Measurements from ENCODE around the gene MGP. TPM values are rescaled to one million over a fixed set of nuclear protein-coding genes. Genes with fewer than 3 reads are reported as not detected.

MGP gene
- total and polyA plus RNA-seq, 2 of the 8 experiments (the other 6 are each of a cell fraction or from before 2014, with no cell fraction given) = not detected

- TF ChIP-seq RFX5 (IDR thresholded peaks at IDR 0.05; ENCODE audit: borderline replicate concordance, low read depth, low read length) (no peak), SIN3A (conservative IDR thresholded peaks at IDR 0.05 in 1 of 2, IDR thresholded peaks at IDR 0.05 in 1 of 2; ENCODE audit: low read depth in 1 of 2, low read length in 2 of 2) (no peak), ZNF274 (IDR thresholded peaks at IDR 0.05; ENCODE audit: borderline replicate concordance, extremely low read depth, low read length) (no peak), RAD21 (IDR thresholded peaks at IDR 0.05 in 1 of 2, conservative IDR thresholded peaks at IDR 0.05 in 1 of 2; ENCODE audit: low read depth in 2 of 2, low read length in 2 of 2) (no peak), RNF2 (IDR thresholded peaks at IDR 0.05; ENCODE audit: borderline replicate concordance, low read depth, low read length, missing control alignments, poor library complexity, severe bottlenecking) (no peak)
These were observed 49.1 kb downstream of the MGP start (continued) for GRCh38 chr12:14836336-14837210.

All from H1 (cell line).